ENCODE data around the gene CCDC74A. TPM values are rescaled to one million over a fixed set of nuclear protein-coding genes. Genes with fewer than 3 reads are reported as not detected.
A peak's percentile ranks its signal among the peaks of the same experiment; 100 is the strongest.
"Not testable (repeated sequence)": the region's sequence is repeated elsewhere in the genome, so short reads cannot be mapped to it uniquely, and the experiment has no call there.

CCDC74A gene
- total RNA-seq, 6 donors from 2014 or later, result 0.46 to 33.5 (median 11.8) TPM

- TF ChIP-seq, protein P1, sequence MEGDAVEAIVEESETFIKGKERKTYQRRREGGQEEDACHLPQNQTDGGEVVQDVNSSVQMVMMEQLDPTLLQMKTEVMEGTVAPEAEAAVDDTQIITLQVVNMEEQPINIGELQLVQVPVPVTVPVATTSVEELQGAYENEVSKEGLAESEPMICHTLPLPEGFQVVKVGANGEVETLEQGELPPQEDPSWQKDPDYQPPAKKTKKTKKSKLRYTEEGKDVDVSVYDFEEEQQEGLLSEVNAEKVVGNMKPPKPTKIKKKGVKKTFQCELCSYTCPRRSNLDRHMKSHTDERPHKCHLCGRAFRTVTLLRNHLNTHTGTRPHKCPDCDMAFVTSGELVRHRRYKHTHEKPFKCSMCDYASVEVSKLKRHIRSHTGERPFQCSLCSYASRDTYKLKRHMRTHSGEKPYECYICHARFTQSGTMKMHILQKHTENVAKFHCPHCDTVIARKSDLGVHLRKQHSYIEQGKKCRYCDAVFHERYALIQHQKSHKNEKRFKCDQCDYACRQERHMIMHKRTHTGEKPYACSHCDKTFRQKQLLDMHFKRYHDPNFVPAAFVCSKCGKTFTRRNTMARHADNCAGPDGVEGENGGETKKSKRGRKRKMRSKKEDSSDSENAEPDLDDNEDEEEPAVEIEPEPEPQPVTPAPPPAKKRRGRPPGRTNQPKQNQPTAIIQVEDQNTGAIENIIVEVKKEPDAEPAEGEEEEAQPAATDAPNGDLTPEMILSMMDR (IDR thresholded peaks at IDR 0.05), result no peak
- no peaks in the 10 kb centered on the region for H3K4me1 ChIP-seq
- H3K4me3 ChIP-seq, result no peak overlapping the region
- DNase-seq (peak in 1 of 2 donors; percentile 40), ATAC-seq (ENCODE audit: low FRiP score in 2 of 2) (no peak)
- 87 to 94% methylated on average over 24 of the region's 24 CpGs for WGBS, 2 donors
- no peaks in the 10 kb centered on the region for H3K27me3 ChIP-seq
- no peaks in the 10 kb centered on the region for H3K9me3 ChIP-seq
- H3K36me3 ChIP-seq, result no peaks in the 10 kb centered on the region
- no peak overlapping the region for H3K27ac ChIP-seq
These were observed 15.0 kb downstream of the CCDC74A start for GRCh38 chr2:131542438-131543384.

GRCh38 chr2:131543385-131543891 is 15.8 kb downstream of the CCDC74A start:
- Histone ChIP-seq H3K36me3 (no peaks in the 10 kb centered on the region), H3K4me1 (no peaks in the 10 kb centered on the region), H3K4me3 (no peak overlapping the region), H3K27ac (no peak overlapping the region), H3K9me3 (no peaks in the 10 kb centered on the region), H3K27me3 (no peaks in the 10 kb centered on the region)
- ATAC-seq (ENCODE audit: low FRiP score in 2 of 2) (no peak), DNase-seq (peak in 1 of 2 donors; percentile 54)
- TF ChIP-seq POLR2A (IDR thresholded peaks at IDR 0.05), result no peak
- TF ChIP-seq, protein P1 (IDR thresholded peaks at IDR 0.05), result no peak
- 94% methylated on average over 21 to 22 of the region's 22 CpGs for WGBS, 2 donors

- H3K9me3 ChIP-seq, H3K36me3 ChIP-seq, H3K4me1 ChIP-seq, H3K27me3 ChIP-seq, H3K27ac ChIP-seq, H3K4me3 ChIP-seq: not testable (repeated sequence)
- DNase-seq, result peak in 1 of 2 donors; percentile 36
- WGBS, 2 donors, result 86 to 88% methylated on average over 12 to 18 of the region's 26 CpGs
- ATAC-seq (ENCODE audit: low FRiP score in 2 of 2), result peak; percentile 52 to 53
These were observed 16.5 kb downstream of the CCDC74A start for GRCh38 chr2:131544006-131544812.

DNA sequence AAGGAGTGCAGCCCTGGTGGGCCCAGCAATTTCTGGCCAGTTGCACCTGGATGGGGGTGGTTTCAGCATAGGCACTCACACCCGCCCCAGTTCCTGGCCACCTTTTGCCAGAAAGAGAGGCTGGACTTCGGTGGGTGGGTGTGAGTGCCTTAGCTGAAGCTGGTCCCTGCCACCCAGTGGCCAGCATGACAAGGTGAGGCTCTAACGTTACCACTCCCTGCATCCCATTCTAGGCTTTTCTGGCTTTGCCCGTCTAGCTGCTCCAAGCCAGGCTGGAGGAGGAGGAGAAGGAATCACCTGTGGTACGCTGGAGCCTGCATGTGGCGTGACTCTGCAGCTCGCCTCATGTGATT is 17.1 kb downstream of the CCDC74A start:
- H3K4me1 ChIP-seq; H3K27me3 ChIP-seq; ATAC-seq (ENCODE audit: low FRiP score in 2 of 2); H3K9me3 ChIP-seq; H3K4me3 ChIP-seq; DNase-seq; H3K27ac ChIP-seq; H3K36me3 ChIP-seq: not testable (repeated sequence)
- 88% methylated on average over 4 of the region's 7 CpGs; no CpG with 5 or more reads in 1 of the 2 donors for WGBS, 2 donors

- no peaks in the 10 kb centered on the region for H3K36me3 ChIP-seq
- WGBS, 2 donors, result 74 to 92% methylated on average over 11 of the region's 11 CpGs
- H3K9me3 ChIP-seq, result no peaks in the 10 kb centered on the region
- no peak overlapping the region for H3K4me3 ChIP-seq
- TF ChIP-seq POLR2AphosphoS5 (IDR thresholded peaks at IDR 0.05) (no peak), POLR2A (IDR thresholded peaks at IDR 0.05) (no peak), EP300 (IDR thresholded peaks at IDR 0.05) (no peak)
- TF ChIP-seq, protein P1 (IDR thresholded peaks at IDR 0.05), result no peak
- H3K27ac ChIP-seq, result no peak overlapping the region
- H3K27me3 ChIP-seq, result no peaks in the 10 kb centered on the region
- H3K4me1 ChIP-seq, result no peaks in the 10 kb centered on the region
- ATAC-seq (ENCODE audit: low FRiP score in 2 of 2) (no peak), DNase-seq (peak in 1 of 2 donors; percentile 13)
These were observed 25.2 kb downstream of the CCDC74A start for GRCh38 chr2:131552871-131553270.

Data from upper lobe of left lung (tissue), 6 donors.